A549 treated with DMSO at 1 μM for 4 hours (cell line): Measurements from ENCODE around the gene NCOA4. TPM values are rescaled to one million over a fixed set of nuclear protein-coding genes. Genes with fewer than 3 reads are reported as not detected.

Experiments used
- total RNA-seq: library from RNA; stranded (reverse); fragments of 200-300 nt; extraction: Qiagen RNA extraction; gene quantifications from 5 replicates; pipeline ENCODE4 v1.2.3, GENCODE V29; 2022; ENCODE audit warnings: low read depth

Gene NCOA4
- total RNA-seq = 90.8 to 112 TPM (median 103 TPM) in 5 replicates

GRCh38 chr10:46030091-46030937, at the start of gene NCOA4:
Gene NCOA4 (minus strand): TSS chr10:46030623. CDS start chr10:46016680, 13,943 bp downstream.

DNA sequence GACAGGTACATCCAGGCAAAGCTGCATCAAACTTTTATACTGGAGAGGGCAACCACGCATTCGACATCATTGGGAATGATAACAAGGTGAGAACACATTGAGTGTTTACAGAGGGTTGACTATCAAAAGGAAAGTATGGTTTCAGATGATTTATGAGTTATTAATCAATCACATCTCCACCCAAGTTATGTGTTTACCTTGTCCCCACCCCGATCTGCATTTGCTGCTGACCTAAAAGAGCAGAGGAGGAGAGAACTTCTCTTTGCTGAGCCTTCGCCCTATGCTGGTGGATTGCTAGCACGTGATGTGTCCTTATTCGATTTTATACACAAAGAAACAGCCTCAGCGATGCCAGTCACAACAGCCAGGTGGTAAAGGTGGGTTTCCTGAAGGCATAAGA, 15.8 kb upstream of the NCOA4 start, which contains the start of gene MSMB:
TSS of gene MSMB (minus strand) at position 9 of the 400 bp plus-strand sequence. CDS start 32 bp downstream, outside the sequence.

DNA sequence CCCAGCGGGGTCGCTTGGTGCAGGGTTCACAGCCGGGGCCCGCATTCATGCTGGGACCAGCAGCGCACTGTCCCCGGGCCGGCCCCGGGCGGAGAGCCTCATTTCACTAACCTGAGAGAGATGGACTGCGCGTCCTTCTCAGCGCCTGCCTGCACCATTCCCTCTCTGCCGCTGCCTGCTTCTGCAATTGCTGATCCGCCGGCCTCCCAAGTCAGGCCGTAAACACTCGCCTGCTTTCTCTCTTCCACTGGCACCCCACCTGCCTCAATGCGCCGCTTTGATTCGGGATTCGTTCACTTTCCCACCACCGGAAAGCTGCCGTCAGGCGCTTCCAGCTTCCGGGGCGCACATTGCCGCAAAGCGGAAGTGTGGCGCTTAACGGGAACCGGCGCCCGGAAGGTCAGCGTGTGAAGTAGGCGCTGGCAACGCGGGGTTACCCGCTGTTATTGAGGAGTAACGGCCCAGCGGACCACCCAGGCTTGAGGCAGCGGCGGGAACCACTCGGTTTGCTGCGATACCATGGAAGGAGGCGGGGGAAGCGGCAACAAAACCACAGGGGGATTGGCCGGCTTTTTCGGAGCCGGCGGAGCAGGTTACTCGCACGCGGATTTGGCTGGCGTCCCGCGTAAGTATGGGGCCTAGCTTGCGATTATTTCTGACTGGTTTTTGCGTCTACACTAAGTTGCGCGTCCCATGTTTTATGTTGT, 58.2 kb downstream of the NCOA4 start, which contains the start of gene TIMM23:
TSS of gene TIMM23 (plus strand) at position 384 of the 707 bp plus-strand sequence. CDS start at position 520, 136 bp downstream.

Other genes with a start within 250 kb of the NCOA4 start
- gene AGAP4, start 183.1 kb downstream of the NCOA4 start, total RNA-seq = 5.8 to 8.0 TPM (median 7.5 TPM) in 5 replicates
- gene TIMM23, start 58.1 kb downstream of the NCOA4 start, total RNA-seq = 150 to 163 TPM (median 156 TPM) in 5 replicates
- not detected in 5 replicates for gene MSMB, start 15.6 kb upstream of the NCOA4 start, total RNA-seq